ENCODE results near the gene TRAF7.
A peak's percentile ranks its signal among the peaks of the same experiment; 100 is the strongest.
"Not testable (repeated sequence)": the region's sequence is repeated elsewhere in the genome, so short reads cannot be mapped to it uniquely, and the experiment has no call there.

Gene TRAF7

DNA sequence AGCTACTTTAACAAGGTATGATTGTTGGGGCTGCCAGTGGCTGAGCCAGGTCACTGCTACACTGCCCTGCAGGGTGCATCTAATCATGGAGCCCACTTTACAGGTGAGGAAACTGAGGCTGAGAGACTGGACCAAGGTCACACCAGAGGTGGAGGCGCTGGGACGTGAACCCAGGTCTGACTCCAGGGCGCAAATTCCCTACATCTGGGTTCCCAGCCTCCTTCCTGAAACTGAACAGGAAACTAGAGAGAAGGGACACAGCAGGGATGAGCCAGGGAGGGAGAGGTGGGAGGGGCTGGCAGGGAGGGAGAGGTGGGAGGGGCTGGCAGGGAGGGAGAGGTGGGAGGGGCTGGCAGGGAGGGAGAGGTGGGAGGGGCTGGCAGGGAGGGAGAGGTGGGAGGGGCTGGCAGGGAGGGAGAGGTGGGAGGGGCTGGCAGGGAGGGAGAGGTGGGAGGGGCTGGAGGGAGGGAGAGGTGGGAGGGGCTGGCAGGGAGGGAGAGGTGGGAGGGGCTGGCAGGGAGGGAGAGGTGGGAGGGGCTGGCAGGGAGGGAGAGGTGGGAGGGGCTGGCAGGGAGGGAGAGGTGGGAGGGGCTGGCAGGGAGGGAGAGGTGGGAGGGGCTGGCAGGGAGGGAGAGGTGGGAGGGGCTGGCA is 27.8 kb upstream of the TRAF7 start:
- H3K27ac Mint-ChIP-seq, result not testable (repeated sequence)

DNA sequence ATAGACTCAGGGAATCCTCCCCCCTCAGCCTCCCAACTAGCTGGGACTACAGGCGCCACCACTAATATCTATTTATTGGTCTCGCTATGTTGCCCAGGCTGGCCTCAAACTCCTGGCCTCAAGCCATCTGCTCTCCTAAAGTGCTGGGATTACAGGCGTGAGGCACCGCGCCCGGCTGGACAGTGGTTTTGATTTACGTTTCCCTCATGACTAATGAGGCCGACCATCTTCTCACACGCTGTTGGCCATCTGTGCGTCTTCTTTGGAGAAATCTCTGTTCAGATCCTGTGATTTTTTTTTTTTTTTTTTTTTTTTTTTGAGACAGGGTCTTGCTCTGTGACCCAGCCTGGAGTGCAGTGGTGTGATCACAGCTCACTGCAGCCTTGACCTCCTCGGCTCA is 26.3 kb upstream of the TRAF7 start:
- not testable (repeated sequence) for H3K4me1 Mint-ChIP-seq (ENCODE audit: low read depth); H3K36me3 Mint-ChIP-seq (ENCODE audit: low read depth); H3K27ac Mint-ChIP-seq; H3K27me3 Mint-ChIP-seq (ENCODE audit: low read depth); H3K9me3 Mint-ChIP-seq; H3K4me3 Mint-ChIP-seq

More for the DNA sequence above, 27.8 kb upstream of the TRAF7 start:
- H3K4me1 Mint-ChIP-seq (ENCODE audit: low read depth); H3K9me3 Mint-ChIP-seq; H3K27me3 Mint-ChIP-seq (ENCODE audit: low read depth); H3K36me3 Mint-ChIP-seq (ENCODE audit: low read depth); H3K4me3 Mint-ChIP-seq: not testable (repeated sequence)

DNA sequence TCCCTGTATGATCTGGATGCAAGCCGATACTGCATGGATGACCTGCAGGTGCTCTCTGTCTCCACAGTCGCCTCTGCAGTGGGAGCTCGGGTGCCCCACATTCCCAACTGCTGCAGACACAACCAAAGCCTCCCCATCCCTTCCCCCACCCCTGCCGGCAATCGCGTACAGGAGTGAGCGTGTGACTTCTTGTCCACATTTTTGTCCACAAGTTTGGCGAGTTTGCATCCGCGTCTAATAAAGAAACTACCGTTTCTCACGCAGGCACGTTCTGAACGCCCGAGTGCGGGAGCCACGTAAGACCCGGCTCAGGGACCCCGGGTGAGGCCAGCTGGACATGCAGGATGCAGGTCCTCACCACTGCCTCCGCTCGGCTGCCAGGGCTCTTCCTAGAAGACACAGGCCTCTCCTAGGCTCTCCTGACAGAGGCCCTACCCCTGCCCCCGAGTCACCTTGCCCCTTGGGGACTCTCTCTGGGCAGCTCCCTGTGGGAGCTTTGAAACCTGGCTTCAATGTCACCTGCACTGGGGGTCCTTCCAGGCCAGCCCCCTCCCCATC is 25.6 kb upstream of the TRAF7 start:
- not testable (repeated sequence) for H3K9me3 Mint-ChIP-seq; H3K27ac Mint-ChIP-seq; H3K27me3 Mint-ChIP-seq (ENCODE audit: low read depth); H3K4me3 Mint-ChIP-seq; H3K36me3 Mint-ChIP-seq (ENCODE audit: low read depth); H3K4me1 Mint-ChIP-seq (ENCODE audit: low read depth)

DNA sequence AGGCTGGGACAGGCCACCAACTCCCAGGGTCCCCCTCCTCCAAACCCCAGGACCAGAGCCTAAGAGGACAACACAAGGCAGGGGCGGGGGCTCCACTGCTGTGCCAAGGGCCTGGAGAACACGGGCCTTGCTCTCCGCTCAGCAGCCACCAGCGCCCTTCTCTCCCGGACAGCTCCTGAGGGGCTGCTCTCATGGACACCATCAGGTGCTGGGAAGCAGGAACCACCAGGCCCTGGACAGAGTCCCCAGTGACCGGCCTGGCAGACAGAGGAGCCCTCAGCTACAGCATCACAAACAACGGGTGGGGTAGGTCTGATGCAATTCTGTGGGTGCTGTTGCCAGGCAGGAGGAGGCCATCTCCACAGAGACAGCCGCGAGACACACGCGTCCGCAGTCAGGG is 21.8 kb upstream of the TRAF7 start:
- H3K27ac Mint-ChIP-seq; H3K9me3 Mint-ChIP-seq; H3K4me3 Mint-ChIP-seq; H3K27me3 Mint-ChIP-seq (ENCODE audit: low read depth); H3K4me1 Mint-ChIP-seq (ENCODE audit: low read depth); H3K36me3 Mint-ChIP-seq (ENCODE audit: low read depth): not testable (repeated sequence)

DNA sequence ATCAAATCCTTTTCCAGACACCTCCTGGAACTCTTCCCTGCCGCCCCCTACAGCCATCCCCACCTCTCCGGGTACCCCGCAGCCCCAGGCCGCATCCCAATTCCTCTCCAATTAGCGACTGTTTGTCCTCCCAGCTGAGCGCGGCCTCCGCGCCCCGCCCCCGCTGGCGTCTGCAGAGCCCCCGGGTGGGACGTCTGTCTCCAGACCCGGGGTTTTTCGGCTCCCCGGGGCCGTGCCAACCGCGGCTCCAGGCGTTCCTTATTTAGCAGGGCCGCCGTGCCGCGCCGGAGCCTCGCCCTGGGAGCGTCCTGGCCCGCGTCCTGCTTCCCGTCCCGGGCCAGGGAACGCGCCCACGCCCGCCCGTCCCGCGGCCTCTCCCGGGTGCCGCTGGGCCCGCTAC is 20.5 kb upstream of the TRAF7 start:
- H3K4me1 Mint-ChIP-seq (ENCODE audit: low read depth); H3K9me3 Mint-ChIP-seq; H3K27me3 Mint-ChIP-seq (ENCODE audit: low read depth); H3K27ac Mint-ChIP-seq; H3K36me3 Mint-ChIP-seq (ENCODE audit: low read depth): not testable (repeated sequence)
- peak overlapping the region; percentile 64 for H3K4me3 Mint-ChIP-seq

DNA sequence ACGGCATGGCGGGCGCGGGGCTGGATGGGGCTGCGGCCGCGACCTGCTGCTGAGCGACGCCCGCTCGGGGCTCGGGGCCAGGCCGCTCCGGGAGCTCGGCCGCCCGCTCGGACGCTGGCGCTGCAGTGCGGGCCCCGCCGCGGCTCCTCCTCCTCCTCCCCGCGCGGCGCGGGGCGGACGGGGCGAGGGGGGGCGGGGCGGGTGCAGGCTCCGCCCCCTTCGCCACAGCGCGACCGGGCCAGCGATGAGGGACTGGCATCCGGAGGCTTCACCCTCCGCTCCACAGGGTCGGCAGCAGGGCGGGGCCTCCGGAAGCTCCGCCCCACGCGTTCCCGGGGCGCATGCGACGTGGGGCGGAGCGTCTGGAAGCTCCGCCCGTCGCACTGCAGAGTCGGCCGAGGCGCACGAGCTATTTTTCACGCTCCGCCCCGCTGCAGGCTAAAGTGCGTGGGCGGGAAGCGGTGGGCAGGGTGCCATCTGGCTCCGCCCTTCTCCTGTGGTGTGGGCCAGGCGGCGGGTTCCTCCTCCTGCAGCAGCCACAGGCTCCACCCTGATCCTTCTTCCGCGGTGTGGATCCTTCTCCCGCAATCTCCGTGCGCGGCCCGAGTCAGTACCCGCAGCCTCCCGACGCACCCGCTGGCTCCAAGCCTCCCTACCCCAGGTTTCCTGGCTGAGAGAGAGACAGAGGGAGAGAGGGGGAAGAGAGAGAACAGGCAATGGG is 19.7 kb upstream of the TRAF7 start, which contains the start of gene PKD1:
PKD1 (minus strand) TSS at position 129 of the 721 bp plus-strand sequence. CDS start 209 bp downstream, outside the sequence.
- H3K27ac Mint-ChIP-seq, result peak within 1 kb of the TSS; percentile 94
- H3K9me3 Mint-ChIP-seq; H3K4me1 Mint-ChIP-seq (ENCODE audit: low read depth); H3K36me3 Mint-ChIP-seq (ENCODE audit: low read depth); H3K27me3 Mint-ChIP-seq (ENCODE audit: low read depth): not testable (repeated sequence)
- H3K4me3 Mint-ChIP-seq, result peak within 1 kb of the TSS; percentile 91

DNA sequence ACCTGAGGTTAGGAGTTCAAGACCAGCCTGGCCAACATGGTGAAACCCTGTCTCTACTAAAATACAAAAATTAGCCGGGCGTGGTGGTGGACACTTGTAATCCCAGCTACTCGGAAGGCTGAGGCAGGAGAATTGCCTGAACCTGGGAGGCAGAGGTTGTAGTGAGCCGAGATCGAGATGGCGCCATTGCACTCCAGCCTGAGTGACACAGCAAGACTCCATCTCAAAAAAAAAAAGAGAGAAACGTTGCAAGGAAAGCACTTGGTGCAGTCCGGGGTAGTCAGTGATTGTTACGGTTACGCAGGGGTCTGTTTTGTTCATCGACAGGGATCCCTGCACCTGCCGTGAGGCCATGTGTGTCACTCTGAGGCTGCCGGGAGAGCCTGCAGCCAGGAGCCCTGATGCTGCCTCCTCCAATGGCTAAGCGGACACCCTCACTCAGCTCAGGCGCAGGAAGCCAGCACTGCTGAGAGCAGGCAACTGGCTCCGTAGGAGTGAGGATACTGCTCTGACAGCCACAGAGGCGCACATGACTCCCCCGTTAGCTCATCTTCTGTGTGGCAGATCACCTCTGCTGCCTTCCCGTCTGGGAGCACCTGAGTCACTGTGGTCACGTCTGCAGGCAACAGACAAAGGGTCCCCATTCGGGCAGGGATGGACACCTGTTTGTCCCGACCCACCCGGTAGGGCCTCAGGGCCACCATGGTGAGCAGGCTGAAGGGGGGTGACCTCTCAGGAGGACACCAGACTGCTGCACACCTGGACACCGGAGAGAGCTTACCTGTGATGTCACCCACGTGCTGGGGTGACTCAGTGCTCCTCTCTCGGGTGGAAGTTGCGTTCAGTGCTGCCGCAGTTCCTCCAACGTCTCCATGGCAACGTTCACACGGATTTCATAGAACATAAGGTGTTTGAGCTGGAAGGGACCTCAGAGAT is 12.4 kb upstream of the TRAF7 start:
- H3K36me3 Mint-ChIP-seq (ENCODE audit: low read depth), result no peaks in the 10 kb centered on the region
- H3K27me3 Mint-ChIP-seq (ENCODE audit: low read depth), result peaks cover 8% of the 10 kb centered on the region
- H3K9me3 Mint-ChIP-seq, result no peaks in the 10 kb centered on the region
- peaks cover 2% of the 10 kb centered on the region for H3K4me1 Mint-ChIP-seq (ENCODE audit: low read depth)
- no peak overlapping the region for H3K27ac Mint-ChIP-seq
- no peak overlapping the region for H3K4me3 Mint-ChIP-seq

DNA sequence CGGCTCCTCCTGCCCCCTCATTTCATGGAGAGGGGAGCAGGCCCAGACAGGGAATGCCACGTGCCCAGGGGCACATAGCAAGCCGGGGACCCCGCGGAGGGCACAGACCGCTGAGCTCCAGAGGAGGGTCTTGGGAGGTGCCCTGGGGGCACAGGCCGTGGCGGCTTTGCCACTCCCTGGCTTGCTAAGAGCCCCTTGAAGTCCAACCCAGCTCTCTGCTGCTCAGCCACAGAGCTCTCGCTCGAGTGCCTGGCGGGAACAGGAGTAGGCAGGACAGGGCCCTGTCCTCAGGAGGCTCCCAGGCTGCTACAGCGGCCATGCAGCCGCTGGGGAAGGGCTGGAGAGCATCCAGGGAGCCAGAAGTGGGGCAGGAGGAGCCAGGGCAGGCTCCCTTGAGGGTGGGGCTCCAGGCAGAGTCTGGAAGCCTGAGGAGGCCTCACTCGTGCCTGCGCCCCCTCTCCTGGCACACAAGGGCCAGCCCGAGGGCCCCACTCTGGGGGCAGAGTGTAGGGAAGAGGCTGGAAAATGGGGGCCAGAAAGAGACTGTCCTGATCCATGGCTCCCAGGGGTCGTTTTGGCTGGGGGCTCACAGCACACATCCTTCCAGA is 11.6 kb upstream of the TRAF7 start:
- Mint-ChIP-seq H3K36me3 (ENCODE audit: low read depth) (no peaks in the 10 kb centered on the region), H3K4me1 (ENCODE audit: low read depth) (peaks cover 2% of the 10 kb centered on the region), H3K4me3 (no peak overlapping the region), H3K27me3 (ENCODE audit: low read depth) (peaks cover 6% of the 10 kb centered on the region), H3K27ac (no peak overlapping the region), H3K9me3 (no peaks in the 10 kb centered on the region)

DNA sequence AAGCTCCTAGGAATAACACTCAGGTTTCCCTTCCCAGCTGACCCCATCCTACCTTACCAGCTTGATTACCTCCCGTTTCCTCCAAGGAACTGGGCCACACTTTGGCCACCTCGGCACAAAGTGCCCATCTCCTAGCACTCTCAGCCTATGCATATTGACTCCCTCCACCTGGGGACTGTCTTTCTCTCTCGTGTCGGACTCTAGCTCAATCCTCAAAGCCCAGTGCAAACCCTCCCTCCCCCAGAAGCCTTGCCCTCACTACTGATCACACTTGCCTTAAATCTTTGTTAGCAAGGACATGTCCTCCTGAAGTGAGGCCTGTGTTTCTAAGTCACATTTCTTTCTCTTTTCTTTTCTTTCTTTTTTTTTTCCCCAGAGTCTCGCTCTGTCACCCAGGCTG is 9.7 kb upstream of the TRAF7 start:
- H3K27me3 Mint-ChIP-seq (ENCODE audit: low read depth), result no peaks in the 10 kb centered on the region
- no peak overlapping the region for H3K4me3 Mint-ChIP-seq
- peaks cover 2% of the 10 kb centered on the region for H3K4me1 Mint-ChIP-seq (ENCODE audit: low read depth)
- H3K9me3 Mint-ChIP-seq, result no peaks in the 10 kb centered on the region
- no peaks in the 10 kb centered on the region for H3K36me3 Mint-ChIP-seq (ENCODE audit: low read depth)
- H3K27ac Mint-ChIP-seq, result no peak overlapping the region

DNA sequence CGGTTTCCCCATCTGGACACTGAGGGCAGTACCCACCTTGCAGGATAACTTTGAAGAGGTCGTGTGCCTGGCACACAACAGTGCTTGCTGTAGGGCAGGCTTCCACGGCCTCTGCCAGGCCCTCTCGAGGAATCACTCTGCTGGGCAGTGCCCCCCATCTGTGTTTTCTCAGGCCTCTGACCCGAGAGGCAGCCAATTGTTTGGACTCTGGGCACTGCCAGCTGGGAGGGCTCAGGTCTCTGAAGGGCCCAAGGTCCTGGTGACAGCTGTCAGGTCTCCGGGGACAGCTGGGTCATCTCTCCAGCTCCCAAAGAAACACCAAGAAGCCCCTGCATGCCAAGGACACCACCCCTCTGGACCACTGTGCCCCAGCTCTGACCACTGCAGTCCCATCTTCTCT is 8.2 kb upstream of the TRAF7 start:
- Mint-ChIP-seq H3K27me3 (ENCODE audit: low read depth) (no peaks in the 10 kb centered on the region), H3K9me3 (no peaks in the 10 kb centered on the region), H3K4me3 (no peak overlapping the region), H3K27ac (no peak overlapping the region), H3K36me3 (ENCODE audit: low read depth) (peaks cover 5% of the 10 kb centered on the region), H3K4me1 (ENCODE audit: low read depth) (peaks cover 2% of the 10 kb centered on the region)

DNA sequence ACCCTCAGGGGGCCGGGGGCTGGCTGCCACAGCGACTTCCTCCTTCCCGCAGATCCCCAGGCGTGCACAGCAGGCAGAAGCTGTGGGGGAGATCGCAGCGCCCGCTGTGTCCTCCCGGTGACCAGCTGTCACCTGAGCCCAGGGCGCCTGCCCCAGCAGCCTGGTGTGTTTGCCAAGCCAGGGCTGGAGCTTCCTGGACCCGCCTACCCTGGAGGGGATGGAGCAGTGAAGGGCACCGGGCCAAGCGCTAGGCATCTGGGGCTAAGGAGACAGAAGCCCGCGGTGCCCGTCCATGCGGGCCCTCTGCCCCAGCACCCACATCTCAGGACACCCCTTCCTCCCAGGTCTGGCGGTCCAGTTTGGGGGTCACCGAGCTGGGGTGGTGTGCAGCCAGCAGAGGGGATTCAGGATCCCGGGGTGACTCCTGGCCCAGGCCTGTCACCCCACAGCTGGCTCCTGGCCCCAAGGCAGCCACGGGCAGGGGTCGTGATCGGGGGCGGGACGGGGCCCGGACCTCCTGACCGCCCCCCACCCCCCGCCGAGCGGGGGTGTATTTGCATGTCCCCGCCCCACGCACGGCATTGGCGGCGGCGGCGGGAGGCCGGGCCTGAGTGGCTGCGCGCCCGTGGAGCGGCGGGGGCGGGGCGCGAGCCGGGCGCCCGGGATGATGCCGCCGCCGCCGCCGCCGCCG is 7.5 kb upstream of the TRAF7 start, which contains the start of gene RAB26:
RAB26 (plus strand) TSS at position 645 of the 691 bp plus-strand sequence. CDS start 159 bp downstream, outside the sequence.
- H3K27me3 Mint-ChIP-seq (ENCODE audit: low read depth), result no peaks in the 10 kb centered on the region
- no peaks in the 10 kb centered on the region for H3K9me3 Mint-ChIP-seq
- peak within 1 kb of the TSS; percentile 46 for H3K4me3 Mint-ChIP-seq
- H3K27ac Mint-ChIP-seq, result no peak within 1 kb of the TSS
- H3K36me3 Mint-ChIP-seq (ENCODE audit: low read depth), result peaks cover 5% of the 10 kb centered on the region
- H3K4me1 Mint-ChIP-seq (ENCODE audit: low read depth), result peaks cover 2% of the 10 kb centered on the region

DNA sequence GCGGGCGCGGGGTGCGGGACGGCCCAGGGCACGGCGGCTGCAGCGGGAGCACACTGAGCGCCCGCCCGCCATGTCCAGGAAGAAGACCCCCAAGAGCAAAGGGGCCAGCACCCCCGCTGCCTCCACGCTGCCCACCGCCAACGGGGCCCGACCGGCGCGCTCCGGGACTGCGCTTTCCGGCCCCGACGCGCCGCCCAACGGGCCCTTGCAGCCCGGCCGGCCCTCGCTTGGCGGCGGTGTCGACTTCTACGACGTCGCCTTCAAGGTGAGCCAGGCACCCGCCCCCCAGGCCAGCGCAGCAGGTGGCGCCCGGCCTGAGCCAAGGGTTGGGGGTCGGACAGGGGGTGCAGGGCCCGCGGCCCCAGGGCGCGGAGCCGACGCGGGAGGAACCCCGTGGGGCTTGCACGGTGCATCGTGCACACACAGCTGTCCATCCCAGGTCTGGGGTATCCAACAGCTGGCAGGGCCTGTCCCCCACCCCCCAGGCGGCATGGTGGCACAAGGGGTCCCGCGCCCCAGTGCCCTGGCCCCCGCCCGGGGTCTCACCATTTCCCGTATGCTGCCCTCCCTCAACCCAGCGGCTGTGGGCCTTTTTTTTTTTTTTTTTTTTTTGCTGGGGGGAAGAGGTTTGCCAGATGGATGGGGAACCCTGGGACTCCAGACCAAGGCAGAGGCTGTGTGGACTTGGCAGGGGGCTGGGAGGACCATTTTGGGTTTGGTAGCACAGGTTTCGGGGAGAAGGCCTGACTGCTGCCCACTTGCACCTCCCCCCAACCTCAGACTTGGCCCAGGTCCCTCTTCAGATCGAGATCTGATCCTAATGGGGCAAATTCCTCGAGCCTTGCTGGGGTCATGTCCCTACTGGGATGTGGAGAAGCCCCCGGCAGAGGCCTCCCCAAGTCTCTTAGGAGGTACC is 6.6 kb upstream of the TRAF7 start:
- Mint-ChIP-seq H3K4me3 (peak overlapping the region; percentile 46), H3K36me3 (ENCODE audit: low read depth) (peaks cover 12% of the 10 kb centered on the region), H3K9me3 (no peaks in the 10 kb centered on the region), H3K27ac (no peak overlapping the region), H3K27me3 (ENCODE audit: low read depth) (no peaks in the 10 kb centered on the region), H3K4me1 (ENCODE audit: low read depth) (peaks cover 4% of the 10 kb centered on the region)
